ENCODE measurements around the gene RUVBL2.

RUVBL2 gene

DNA sequence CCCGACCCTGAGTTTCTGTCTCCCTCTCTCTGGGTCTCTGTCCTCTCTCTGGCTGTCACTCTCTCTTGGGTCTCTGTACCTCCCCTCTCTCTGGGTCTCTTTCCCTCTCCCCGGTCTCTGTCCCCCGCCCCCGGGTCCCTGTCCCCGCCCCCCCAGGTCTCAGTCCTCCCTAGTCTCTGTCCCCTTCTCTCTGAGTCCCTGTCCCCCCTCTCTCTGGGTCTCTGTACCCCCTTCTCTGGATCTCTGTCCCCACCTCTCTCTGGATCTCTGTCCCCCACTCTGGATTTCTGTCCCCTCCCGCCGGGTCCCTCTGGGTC, 30.9 kb upstream of the RUVBL2 start:
- DNase-seq = no peak

DNA sequence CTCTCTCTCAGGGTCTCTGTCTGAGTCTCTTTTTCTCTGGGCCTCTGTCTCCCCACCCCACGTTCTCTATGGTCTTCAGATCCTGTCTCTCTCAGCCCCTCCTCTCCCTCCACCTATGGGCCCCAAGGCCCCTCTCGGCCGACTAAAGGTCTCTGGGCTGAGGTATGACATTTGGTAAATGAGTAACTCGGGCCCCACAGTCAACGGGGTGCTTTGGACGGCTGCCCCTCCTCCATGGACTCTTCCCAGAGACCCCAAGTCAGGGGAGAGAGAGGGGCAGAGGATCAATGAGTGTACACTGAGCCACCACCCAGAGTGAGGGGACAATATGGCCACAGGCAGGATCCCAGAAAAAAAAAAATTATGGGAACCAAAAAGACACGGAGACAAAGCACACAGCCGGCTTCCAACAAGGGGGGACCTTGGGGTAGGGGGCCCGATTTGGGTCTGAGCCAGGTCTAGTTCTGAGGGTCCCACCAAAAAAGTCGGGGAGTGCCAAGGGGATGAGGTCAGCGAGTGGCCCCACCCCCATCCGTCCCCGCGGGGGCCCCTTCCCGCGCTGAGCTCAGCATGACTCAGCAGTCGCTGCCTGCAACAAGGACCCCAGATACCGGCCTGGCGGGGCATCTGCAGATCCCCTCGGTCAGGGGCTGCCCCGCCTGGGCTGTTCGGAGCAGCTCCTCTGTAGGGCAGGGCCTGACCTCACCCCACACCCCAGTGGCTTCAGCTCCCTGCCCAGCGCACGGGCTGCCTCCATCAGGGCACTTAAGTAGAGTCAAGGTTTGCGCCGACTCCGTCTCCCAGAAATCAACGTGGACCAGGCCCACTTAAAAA, 30.1 kb upstream of the RUVBL2 start:
- DNase-seq = peak; percentile 79

DNA sequence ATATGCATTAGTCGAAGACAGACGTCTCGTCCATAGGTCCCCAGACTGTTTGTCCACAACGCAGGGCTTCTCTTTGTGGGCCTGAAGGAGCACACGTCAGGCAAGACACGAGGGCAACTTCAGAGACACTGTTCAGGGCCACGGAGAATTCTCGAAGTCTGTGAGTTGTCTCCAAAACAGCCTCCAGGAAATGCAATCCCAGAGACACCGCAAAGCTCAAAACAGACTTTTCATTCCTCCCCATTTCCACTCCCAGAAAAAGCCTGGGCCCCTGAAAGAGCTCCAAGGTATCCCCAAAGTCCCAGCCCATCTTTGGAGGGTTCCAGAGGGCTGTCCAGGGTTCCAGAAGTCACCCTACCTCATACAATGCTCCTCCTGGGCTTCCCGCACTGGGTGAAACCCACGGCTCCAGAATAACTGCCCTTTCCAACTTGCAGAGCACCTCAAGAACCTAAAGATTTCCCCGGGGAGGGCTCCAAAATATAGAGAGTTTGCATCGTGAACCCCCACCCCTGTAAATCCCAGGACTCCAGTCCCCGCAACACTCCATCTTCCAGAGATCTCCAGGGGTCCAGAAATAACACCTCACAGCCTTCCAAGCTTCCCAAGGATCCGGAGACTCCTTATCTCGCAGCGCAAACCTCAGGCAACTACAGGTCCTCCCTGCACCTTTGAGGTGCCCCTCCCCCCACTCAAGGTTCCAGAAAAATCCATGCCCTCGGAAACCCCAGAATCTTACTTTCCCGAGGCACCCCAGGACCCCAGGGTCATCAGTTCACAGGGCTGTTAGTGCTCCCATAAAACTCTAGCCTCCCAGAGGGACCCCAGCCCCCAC, 29.3 kb upstream of the RUVBL2 start:
- DNase-seq = peak; percentile 75

DNA sequence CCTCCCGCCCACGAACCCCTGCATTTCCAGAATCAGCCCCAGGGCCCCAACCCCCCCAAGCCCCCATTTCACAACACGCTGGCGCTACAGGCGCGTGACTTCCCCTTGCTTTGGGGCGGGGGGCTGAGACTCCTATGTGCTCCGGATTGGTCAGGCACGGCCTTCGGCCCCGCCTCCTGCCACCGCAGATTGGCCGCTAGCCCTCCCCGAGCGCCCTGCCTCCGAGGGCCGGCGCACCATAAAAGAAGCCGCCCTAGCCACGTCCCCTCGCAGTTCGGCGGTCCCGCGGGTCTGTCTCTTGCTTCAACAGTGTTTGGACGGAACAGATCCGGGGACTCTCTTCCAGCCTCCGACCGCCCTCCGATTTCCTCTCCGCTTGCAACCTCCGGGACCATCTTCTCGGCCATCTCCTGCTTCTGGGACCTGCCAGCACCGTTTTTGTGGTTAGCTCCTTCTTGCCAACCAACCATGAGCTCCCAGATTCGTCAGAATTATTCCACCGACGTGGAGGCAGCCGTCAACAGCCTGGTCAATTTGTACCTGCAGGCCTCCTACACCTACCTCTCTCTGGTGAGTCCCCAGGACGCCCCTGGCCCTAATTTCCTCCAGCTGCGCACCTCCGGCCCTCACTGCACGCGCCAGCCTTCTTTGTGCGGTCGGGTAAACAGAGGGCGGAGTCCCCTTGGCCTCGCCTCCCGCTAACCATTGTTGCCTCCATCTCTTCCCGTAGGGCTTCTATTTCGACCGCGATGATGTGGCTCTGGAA, 28.5 kb upstream of the RUVBL2 start, which contains the start of gene FTL:
FTL (plus strand) TSS at position 270 of the 766 bp plus-strand sequence; CDS start at position 469, 199 bp downstream.
- peak; percentile 97 for DNase-seq

DNA sequence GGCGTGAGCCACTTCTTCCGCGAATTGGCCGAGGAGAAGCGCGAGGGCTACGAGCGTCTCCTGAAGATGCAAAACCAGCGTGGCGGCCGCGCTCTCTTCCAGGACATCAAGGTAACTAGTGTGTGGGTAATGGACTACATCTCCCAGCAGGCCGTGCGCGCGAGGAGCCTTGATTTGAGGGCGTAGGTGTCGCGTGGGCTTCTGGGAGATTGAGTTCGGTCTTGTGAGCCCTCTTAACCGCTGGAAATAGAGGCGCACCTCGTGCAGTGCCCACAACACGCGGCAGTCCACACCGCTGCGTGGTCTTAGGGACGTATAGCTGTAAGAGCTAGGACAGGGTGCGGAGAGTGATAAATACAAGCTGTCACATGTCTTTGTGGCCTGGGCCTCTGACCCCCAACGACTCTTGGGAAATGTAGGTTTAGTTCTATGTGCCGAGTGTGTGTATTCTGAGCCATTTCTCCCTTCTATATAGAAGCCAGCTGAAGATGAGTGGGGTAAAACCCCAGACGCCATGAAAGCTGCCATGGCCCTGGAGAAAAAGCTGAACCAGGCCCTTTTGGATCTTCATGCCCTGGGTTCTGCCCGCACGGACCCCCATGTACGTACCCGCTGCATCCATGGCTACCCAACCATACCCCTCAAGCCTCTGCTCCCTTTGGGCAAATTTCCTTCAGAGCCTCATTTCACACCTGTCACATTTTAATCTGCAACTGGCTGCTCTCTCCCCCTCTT, 27.7 kb upstream of the RUVBL2 start:
- DNase-seq = no peak

DNA sequence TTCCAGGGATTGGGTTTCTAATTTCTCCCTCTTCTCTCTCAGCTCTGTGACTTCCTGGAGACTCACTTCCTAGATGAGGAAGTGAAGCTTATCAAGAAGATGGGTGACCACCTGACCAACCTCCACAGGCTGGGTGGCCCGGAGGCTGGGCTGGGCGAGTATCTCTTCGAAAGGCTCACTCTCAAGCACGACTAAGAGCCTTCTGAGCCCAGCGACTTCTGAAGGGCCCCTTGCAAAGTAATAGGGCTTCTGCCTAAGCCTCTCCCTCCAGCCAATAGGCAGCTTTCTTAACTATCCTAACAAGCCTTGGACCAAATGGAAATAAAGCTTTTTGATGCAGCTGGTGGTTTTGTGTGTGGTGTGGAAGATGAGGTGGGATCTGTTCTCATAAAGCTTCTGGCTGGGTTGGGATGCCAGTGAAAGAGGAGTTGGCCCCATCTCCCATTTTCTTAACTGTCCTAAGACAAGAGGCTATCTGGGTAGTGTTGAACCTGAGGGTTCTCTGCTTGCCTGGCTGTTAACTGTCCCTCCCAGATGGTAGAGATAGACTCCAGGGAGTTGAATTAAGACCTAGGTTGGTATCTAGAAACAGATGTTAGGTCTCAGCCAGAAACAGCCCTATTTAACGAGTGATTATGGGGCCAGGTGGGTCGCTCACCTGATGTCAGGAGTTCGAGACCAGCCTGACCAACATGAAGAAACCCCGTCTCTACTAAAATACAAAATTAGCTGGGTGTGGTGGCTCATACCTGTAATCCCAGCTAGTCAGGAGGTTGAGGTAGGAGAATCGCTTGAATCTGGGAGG, 26.9 kb upstream of the RUVBL2 start:
- no peak for DNase-seq

DNA sequence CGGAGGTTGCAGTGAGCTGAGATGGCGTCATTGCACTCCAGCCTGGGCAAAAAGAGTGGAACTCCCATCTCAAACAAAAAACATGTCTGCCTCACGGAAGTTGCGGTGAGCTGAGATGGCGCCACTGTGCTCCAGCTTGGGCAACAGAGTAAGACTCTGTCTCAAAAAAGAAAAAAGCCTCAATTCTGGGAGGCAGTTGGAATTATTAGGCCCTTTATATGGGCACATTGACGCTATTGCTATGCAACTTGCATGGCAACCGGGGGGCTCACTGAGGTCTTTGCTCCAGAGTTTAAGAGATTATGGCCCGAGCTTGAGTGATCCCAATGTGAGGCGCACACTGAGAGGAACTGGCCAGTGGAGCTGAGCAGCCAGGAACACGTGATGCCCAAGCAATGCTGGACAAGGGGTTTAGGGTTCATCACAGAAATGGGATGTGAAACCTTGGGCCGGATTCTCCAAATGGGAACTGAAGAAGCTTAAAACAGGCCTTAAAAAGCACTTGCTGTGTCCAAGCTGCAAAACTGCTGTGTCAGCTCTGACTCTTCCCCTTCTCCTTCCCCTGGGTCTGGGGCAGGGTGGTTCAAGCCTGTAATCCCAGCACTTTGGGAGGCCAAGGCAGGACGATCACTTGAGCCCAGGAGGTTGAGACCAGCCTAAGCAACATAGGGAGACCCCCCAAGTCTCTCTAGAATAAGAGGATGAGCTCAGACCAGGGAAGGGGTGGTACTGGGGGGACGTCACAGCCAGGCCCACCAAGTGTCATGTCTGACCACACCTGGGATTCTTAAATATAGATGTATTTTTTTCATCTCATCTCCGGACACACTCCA, 26.1 kb upstream of the RUVBL2 start:
- no peak for DNase-seq

DNA sequence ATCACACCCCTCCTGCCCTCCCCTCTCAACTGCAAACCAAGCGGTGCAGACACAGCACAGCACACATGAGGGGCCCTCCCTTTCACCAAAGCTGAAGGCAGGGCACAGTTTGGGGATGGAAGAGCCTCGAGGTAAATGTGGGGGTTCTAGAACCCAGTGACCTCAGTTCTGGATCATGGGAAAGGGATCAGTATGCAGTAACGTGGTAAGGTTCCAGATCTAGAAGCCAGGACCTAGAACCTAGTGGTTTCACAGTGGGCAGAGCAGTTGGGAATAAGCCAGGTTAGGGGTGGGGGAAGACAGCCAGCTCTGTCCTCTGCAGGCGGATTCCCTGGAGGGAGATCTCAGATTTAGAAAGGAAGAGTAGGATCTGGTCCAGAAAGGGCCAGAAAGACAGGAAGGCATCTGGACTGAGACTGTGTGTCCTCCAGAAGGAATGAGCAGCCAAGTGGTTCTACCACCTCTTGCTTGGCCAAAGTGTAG, 25.5 kb upstream of the RUVBL2 start:
- DNase-seq = no peak

DNA sequence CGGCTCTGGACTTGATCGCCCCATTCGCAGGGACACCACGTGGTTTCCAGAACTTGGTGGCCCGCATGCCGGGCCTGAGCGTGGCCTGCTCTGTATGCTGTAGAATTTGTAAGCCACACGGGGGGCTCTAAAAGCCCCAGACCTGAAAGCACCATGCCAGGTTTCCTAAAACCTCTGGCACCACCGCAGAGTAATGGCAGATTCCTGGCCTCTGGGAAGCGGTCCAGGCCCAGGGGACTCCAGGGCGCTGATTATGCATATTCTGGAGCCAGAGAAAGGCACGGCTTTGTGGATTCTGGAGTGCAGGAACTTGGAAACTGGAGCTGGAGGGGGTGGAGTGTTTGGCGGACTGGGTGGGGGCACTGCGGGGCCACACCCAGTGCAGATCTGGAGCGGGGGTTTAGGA, 24.9 kb upstream of the RUVBL2 start:
- no peak for DNase-seq

DNA sequence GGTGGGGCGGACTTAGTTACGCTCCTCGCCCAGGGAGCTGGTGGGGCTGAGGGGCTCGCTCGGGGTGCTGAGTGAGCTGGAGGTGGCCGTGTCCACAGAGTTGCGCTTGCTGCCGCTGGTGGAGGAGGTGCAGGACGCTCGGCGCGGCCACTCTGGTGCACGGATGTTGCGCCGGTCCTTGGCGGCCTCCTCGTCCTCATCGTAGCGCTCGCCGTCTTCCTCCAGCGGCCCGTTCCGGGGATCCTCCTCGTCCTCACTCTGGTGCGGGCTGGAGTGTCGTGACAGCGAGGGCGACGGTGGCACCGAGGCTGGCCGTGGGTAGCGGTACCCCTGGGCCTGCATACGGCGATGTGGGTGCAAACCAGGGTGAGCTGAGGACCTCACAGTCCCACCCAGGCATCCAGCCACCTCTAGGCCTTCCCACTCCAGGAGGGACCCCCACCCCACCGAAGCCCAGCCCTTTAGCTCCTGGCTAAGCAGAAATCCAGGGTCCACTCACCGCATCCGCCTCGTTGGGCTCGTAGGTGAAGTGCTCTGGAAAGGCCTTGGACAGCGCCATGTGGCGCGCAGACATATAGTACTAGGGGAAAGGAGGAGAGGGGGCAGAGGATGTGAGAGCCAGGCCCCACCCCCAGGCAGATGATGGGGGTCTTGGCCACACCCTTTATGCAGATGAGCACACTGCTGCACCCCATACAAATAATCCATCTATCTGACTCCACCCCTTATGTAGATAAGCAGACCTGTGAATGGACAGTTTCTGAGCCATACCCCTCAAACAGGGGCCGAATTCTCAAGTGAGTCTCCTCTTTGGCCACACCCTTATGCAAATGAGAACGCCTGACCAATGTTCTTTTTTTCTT, 24.2 kb upstream of the RUVBL2 start:
- no peak for DNase-seq

DNA sequence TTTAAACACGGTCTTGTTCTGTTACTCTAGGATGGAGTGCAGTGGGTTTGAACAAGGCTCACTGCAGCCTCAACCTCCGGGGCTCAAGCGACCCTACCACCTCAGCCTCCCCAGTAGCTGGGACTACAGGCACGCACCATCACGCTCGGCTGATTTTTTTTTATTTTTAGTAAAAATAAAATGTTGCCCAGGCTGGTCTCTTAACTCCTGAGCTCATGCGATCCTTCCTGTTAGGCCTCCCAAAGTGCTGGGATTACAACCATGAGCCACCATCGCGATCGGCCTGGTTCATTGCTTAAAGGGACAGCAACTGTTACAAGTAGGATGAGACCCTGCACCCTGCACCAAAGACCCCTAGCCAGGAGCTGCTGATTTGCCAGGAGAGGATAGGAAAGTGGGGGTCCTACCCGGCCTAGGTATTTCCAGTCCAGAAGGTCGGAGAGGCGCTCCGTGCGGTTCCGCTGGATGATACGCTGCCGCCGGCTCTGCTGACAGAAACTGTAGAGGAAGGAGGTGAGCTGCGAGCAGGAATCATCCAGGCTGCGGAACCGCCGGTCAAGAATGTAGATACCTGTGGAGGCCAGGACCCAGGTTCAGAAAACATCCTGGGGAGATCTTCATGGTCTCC, 23.4 kb upstream of the RUVBL2 start:
- DNase-seq = no peak

DNA sequence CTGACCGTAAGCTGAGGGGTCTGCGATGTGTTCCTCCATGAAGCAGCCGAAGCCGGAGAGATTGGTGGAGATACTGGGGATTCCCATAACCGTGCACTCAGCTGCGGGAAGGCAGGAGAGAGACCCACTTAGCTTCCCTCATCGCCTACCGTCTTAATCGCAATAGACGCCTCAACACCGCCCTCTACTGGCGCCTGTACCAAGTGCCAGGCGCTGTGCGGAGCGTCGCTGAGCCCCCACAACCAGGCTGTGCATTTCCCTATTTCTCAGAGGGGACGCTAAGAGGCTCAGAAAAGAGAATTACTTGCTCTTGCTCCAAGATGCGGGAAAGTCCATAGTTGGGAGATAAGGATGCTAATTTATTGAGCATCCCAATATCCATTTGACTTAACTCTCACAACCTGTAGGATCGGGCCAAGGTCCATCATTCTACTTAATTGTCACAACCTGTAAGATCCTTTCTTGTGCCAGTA, 22.7 kb upstream of the RUVBL2 start:
- DNase-seq = peak; percentile 69

DNA sequence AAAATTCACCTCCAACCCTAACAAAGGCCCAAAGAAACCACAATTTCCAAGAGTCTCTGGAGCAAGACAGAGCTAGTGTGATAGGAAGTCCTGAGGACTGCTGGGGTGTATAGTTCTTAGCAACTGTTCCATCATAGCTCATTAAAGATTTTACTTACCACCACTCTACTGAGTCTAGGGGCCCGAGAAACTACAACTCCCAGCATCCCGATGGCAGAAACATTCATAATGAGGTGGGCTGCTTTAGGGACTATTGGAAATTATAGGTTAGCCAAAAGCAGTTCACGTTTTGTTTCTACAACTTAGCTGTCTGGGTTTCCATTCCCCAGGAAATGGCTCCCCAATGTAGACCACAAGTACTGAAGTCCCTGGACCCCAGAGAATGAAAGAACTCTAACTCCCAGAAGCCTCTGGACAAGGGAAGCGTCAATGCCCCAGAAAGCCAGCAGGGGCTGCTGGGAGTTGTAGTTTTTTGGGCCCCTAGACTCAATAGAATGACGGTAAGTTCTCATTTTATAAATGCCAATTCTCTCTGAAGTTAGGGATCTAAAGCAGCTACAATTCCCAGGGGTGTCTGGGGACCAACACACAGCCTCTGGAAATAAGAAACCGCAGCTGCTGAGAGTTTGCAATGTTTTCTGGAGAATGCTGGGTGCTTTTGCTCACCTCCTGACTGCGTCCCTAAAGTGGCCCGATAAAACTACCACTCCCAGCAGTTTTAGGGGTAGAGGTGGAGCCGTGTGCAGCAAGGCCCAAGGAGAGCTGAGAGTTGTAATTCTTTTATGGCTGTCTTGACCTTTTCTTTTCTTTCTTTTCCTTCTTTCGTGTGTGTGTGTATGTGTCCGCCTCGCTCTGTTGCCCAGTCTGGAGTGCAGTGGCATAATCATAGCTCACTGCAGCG, 17.5 kb upstream of the RUVBL2 start:
- DNase-seq = no peak

DNA sequence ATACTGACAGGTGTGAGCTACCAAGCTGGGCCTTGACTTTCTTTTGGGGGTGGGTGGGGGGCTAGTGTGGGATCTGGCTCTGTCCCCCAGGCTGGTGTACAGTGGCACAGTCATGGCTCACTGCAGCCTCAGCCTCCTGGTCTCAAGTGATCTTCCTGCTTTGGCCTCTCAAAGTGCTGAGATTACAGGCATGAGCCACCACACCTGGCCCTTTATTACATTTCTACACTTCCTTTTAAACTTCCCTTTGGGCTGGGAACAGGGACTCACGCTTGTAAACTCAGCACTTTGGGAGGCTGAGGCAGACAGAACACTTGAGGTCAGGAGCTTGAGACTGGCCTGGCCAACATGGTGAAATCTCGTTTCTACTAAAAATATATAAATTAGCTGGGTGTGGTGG, 16.6 kb upstream of the RUVBL2 start:
- no peak for DNase-seq

DNA sequence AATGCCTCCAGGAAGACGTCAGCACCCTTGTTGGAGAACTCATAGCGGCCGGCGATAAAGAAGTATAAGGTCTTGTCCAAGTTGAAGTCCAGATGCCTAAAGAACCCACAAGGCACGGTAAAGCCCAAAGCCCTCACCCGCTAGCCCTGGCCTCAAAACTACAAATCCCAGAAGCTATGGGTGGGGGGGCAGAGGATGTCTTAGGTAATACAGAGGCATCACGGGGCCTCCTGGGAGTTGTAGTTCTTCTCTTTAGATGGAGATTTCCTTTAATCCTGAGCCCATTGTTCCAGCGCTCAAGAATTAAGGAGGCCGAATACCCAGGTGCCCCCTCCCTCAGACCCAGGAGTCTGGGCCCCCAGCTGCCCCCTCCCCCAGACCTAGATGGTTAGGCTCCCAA, 11.4 kb upstream of the RUVBL2 start:
- DNase-seq = no peak

DNA sequence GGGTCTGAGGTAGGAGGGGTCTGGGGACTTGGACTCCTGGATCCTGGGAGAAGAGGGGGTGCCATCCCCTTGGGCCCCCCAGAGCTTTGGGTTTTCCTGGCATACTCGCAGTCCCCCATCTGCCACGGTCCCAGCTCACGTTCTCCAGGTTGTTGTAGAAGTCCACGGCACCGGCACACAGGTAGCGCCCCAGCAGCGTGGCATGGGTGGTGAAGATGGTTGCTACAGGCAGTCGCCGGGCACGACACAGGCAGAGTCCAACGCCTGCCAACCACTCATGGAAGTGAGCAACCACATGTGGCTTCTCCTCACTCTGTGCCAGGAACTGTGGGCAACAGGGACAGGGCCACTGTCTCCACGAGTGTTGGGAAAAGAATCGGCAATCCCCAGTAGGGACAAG, 8.0 kb upstream of the RUVBL2 start:
- DNase-seq = no peak

DNA sequence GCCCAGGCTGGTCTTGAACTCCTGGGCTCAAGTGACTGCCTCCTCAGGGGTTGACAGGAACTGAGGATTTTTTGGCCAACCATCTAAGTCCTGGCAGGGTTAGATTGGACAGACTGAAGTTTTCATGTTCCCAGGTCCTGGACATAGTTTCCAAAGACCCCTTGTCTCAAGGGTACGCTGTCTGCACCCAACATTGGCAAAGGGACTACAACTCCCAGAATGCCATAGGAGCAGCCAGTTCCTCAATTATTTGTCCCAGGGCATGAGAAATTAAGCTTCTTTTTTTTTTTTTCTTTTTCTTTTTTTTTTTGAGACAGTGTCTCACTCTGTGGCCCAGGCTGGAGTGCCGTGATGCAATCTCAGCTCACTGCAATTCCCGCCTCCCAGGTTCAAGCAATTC, 7.5 kb upstream of the RUVBL2 start:
- no peak for DNase-seq

DNA sequence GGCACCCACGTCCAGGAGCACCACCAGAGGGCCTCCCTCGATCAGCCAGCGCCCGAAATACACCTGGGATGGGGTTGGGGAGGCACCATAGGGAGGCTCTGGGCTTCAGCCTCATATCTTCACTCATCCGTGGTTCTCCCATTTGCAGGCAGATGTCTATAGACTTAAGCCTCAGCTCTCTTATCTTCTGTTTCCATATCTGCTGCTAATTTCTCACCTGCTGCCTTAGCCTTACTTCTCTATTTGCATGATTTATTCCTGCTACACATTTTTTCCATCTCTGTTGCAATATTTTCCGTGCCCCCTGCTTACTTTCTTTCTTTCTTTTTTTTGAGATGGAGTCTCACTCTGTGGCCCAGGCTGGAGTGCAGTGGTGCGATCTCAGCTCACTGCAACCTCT, 6.4 kb upstream of the RUVBL2 start:
- no peak for DNase-seq
